Neural cell (in vitro differentiated cells): ENCODE data around the gene PDE4D. TPM values are rescaled to one million over a fixed set of nuclear protein-coding genes. Genes with fewer than 3 reads are reported as not detected.

Source experiments
- H2AFZ ChIP-seq: fragments of 200-600, 300-800 bp; sonication (generic), shearing (Covaris generic); 2 replicates; pipeline ENCODE4 v1.6.0; 2014; ENCODE audit warnings: low read depth, mild to moderate bottlenecking, antibody characterized with exemption, low read length, moderate library complexity
- H3F3A ChIP-seq: fragments of 200-600 bp; shearing (Covaris generic); 2 replicates; pipeline ENCODE4 v1.6.1; 2016; ENCODE audit warnings: mild to moderate bottlenecking, moderate library complexity, mixed read lengths, antibody characterized with exemption, low read length; ENCODE audit not compliant: insufficient read depth, poor library complexity, severe bottlenecking
- H3K27ac ChIP-seq: fragments of 200-600, 300-800 bp; sonication (generic), shearing (Covaris generic); 2 replicates; pipeline ENCODE4 v1.5.1; 2014; ENCODE audit warnings: mild to moderate bottlenecking, low read length, moderate library complexity
- H3K27me3 ChIP-seq: fragments of 300-800, 200-600 bp; sonication (generic), shearing (Covaris generic); 2 replicates; pipeline ENCODE4 v1.6.0; 2014; ENCODE audit warnings: mild to moderate bottlenecking, low read depth, low read length, moderate library complexity; ENCODE audit not compliant: insufficient read depth
- H3K36me3 ChIP-seq: fragments of 300-800, 200-600 bp; sonication (generic), shearing (Covaris generic); 2 replicates; pipeline ENCODE4 v1.5.1; 2014; ENCODE audit warnings: mild to moderate bottlenecking, antibody characterized with exemption, low read length, moderate library complexity; ENCODE audit not compliant: insufficient read depth
- H3K4me2 ChIP-seq: fragments of 300-800, 200-600 bp; sonication (generic), shearing (Covaris generic); 2 replicates; pipeline ENCODE4 v1.6.0; 2014; ENCODE audit warnings: mild to moderate bottlenecking, low read length
- H3K4me3 ChIP-seq: fragments of 300-800, 200-600 bp; sonication (generic), shearing (Covaris generic); 2 replicates; pipeline ENCODE4 v1.5.1; 2014; ENCODE audit warnings: mild to moderate bottlenecking, low read length, moderate library complexity
- H3K79me2 ChIP-seq: fragments of 200-600 bp; shearing (Covaris generic); replicated peaks from 2 replicates; pipeline ENCODE4 v1.6.0; 2014; ENCODE audit warnings: mild to moderate bottlenecking, low read length, moderate library complexity; ENCODE audit not compliant: insufficient read depth
- H3K9ac ChIP-seq: fragments of 300-800, 200-600 bp; sonication (generic), shearing (Covaris generic); 2 replicates; pipeline ENCODE4 v1.6.1; 2016; ENCODE audit warnings: mild to moderate bottlenecking, low read length, mixed read lengths
- H3K9me2 ChIP-seq: fragments of 200-600 bp; shearing (Covaris generic); 2 replicates; pipeline ENCODE4 v1.6.1; 2016; ENCODE audit warnings: mild to moderate bottlenecking, low read length, mixed read lengths; ENCODE audit not compliant: insufficient read depth
- H3K9me3 ChIP-seq: fragments of 200-600, 300-800 bp; sonication (generic), shearing (Covaris generic); 2 replicates; pipeline ENCODE4 v1.6.1; 2016; ENCODE audit warnings: mild to moderate bottlenecking, mixed run types, low read length, moderate library complexity, mixed read lengths
- H4K20me1 ChIP-seq: fragments of 200-600 bp; shearing (Covaris generic); 2 replicates; pipeline ENCODE4 v1.6.1; 2016; ENCODE audit warnings: mild to moderate bottlenecking, mixed run types; ENCODE audit not compliant: insufficient read depth
- EP300 ChIP-seq: fragments of 450-650 bp; conservative IDR thresholded peaks from 2 replicates; pipeline ENCODE4 v1.6.1; 2014; ENCODE audit warnings: antibody characterized with exemption, mild to moderate bottlenecking, moderate library complexity; ENCODE audit not compliant: poor library complexity, severe bottlenecking
- EZH2 ChIP-seq: fragments of 200-600, 300-800 bp; shearing (Covaris generic), sonication (generic); IDR thresholded peaks from 2 replicates; pipeline ENCODE4 v1.6.1; 2014; ENCODE audit warnings: antibody characterized with exemption, low read length, borderline replicate concordance, mild to moderate bottlenecking; ENCODE audit not compliant: insufficient read depth, poor library complexity, severe bottlenecking
- MXI1 ChIP-seq: fragments of 450-650 bp; conservative IDR thresholded peaks from 2 replicates; pipeline ENCODE4 v1.6.1; 2014; ENCODE audit warnings: antibody characterized with exemption, mild to moderate bottlenecking; ENCODE audit not compliant: poor library complexity, severe bottlenecking
- POLR2AphosphoS5 ChIP-seq: IDR thresholded peaks from 2 replicates; pipeline ENCODE4 v1.6.1; 2012
- RAD21 ChIP-seq: fragments of 450-650 bp; conservative IDR thresholded peaks from 2 replicates; pipeline ENCODE4 v1.6.1; 2014; ENCODE audit warnings: antibody characterized with exemption, mild to moderate bottlenecking, moderate library complexity
- SMC3 ChIP-seq: fragments of 450-650 bp; conservative IDR thresholded peaks from 2 replicates; pipeline ENCODE4 v1.6.1; 2014; ENCODE audit warnings: antibody characterized with exemption, mild to moderate bottlenecking, moderate library complexity; ENCODE audit not compliant: poor library complexity
- TAF1 ChIP-seq: IDR thresholded peaks from 2 replicates; pipeline ENCODE4 v1.6.1; 2012; ENCODE audit warnings: low read depth
- polyA plus RNA-seq: library from polyadenylated mRNA; depleted of rRNA; stranded (reverse); fragments of >200 nt; gene quantifications from 2 replicates; pipeline ENCODE4 v1.2.3, GENCODE V29; 2014
- TF ChIP-seq, protein P1 (sequence below): IDR thresholded peaks from 2 replicates; pipeline ENCODE4 v1.6.1; 2012; ENCODE audit warnings: borderline replicate concordance
- TF ChIP-seq, protein P2 (sequence below): fragments of 450-650 bp; IDR thresholded peaks from 2 replicates; pipeline ENCODE4 v1.5.1; 2014; ENCODE audit warnings: antibody characterized with exemption, mild to moderate bottlenecking, moderate library complexity; ENCODE audit not compliant: poor library complexity, severe bottlenecking

PDE4D gene
- polyA plus RNA-seq, 1 donor from 2014 or later = 42.8 TPM

DNA sequence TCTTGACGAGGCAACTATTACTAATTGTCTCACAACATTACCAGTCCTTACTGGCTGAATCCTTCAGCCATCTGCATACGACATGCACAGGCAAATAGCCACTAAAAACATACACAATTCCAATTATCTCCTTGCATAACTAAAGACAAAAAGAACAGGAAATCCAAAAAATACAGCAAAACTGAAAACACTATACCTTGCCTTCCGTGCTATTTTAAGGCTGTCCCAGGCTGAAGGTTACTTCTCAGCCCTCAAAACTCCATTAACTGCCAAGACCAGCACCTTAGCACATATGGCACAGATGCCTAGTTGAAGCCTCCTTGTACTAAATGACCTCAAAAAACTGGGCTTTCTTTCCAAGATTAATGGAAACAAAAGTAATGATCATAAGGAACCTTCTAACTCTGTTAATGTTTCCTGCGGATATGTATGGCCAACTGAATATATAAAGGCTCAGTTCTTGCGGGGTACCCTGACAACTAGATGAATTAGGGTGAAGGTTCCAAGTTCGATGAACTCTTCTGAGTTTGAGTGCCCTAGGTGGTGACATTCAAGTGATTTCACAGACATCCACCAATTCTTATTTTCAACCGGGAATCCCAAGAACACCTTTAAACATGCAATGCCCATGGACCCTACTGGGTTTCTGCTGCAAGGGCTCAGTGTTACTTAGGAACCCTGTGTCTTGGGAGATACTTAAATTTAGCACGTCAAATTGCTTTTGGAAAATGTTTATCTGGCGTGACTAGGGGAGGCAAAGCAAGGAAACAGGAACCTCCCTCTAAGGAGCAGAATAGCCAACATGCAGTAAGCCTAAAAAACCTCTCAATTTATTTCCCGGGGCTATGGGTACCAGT is 855.4 kb downstream of the PDE4D start:
- H3K4me2 ChIP-seq = peak overlapping the region; percentile 60
- H3F3A ChIP-seq = no peaks in the 10 kb centered on the region
- peaks cover 37% of the 10 kb centered on the region for H3K79me2 ChIP-seq
- H3K9ac ChIP-seq = peak overlapping the region; percentile 75
- no peaks in the 10 kb centered on the region for H3K9me2 ChIP-seq
- peak overlapping the region; percentile 63 for H3K27ac ChIP-seq
- peaks cover 22% of the 10 kb centered on the region for H3K27me3 ChIP-seq
- H3K4me3 ChIP-seq = peak overlapping the region; percentile 89
- no peaks in the 10 kb centered on the region for H3K9me3 ChIP-seq
- no peak for TF ChIP-seq SMC3
- no peak for TF ChIP-seq TAF1
- TF ChIP-seq RAD21 = no peak
- TF ChIP-seq, protein P1, sequence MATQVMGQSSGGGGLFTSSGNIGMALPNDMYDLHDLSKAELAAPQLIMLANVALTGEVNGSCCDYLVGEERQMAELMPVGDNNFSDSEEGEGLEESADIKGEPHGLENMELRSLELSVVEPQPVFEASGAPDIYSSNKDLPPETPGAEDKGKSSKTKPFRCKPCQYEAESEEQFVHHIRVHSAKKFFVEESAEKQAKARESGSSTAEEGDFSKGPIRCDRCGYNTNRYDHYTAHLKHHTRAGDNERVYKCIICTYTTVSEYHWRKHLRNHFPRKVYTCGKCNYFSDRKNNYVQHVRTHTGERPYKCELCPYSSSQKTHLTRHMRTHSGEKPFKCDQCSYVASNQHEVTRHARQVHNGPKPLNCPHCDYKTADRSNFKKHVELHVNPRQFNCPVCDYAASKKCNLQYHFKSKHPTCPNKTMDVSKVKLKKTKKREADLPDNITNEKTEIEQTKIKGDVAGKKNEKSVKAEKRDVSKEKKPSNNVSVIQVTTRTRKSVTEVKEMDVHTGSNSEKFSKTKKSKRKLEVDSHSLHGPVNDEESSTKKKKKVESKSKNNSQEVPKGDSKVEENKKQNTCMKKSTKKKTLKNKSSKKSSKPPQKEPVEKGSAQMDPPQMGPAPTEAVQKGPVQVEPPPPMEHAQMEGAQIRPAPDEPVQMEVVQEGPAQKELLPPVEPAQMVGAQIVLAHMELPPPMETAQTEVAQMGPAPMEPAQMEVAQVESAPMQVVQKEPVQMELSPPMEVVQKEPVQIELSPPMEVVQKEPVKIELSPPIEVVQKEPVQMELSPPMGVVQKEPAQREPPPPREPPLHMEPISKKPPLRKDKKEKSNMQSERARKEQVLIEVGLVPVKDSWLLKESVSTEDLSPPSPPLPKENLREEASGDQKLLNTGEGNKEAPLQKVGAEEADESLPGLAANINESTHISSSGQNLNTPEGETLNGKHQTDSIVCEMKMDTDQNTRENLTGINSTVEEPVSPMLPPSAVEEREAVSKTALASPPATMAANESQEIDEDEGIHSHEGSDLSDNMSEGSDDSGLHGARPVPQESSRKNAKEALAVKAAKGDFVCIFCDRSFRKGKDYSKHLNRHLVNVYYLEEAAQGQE = no peak
- TF ChIP-seq, protein P2, sequence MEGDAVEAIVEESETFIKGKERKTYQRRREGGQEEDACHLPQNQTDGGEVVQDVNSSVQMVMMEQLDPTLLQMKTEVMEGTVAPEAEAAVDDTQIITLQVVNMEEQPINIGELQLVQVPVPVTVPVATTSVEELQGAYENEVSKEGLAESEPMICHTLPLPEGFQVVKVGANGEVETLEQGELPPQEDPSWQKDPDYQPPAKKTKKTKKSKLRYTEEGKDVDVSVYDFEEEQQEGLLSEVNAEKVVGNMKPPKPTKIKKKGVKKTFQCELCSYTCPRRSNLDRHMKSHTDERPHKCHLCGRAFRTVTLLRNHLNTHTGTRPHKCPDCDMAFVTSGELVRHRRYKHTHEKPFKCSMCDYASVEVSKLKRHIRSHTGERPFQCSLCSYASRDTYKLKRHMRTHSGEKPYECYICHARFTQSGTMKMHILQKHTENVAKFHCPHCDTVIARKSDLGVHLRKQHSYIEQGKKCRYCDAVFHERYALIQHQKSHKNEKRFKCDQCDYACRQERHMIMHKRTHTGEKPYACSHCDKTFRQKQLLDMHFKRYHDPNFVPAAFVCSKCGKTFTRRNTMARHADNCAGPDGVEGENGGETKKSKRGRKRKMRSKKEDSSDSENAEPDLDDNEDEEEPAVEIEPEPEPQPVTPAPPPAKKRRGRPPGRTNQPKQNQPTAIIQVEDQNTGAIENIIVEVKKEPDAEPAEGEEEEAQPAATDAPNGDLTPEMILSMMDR = no peak
- no peak for TF ChIP-seq MXI1
- no peak for TF ChIP-seq EZH2
- TF ChIP-seq EP300 = no peak
- no peak for TF ChIP-seq POLR2AphosphoS5
- no peaks in the 10 kb centered on the region for H4K20me1 ChIP-seq
- no peaks in the 10 kb centered on the region for H3K36me3 ChIP-seq
- H2AFZ ChIP-seq = no peak overlapping the region

DNA sequence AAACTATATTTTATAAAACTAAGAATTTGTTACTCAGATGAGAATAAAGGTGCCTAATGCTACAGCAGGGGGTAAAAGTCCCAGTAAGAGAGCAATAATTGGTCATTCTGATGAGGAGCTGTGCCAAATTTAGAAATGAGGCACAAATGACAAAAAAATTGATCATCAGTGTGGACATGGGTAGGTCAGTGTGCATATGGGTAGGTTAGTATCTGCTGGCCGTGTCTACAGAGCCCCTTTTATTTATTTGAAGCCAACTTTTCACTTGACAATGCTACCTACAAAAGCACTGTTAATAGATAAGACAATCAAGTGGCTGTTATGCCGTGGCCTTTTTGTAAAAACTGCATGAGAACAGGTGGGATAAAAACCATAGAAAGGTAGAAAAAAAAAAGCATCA is 856.1 kb downstream of the PDE4D start:
- Histone ChIP-seq H3K9me3 (no peaks in the 10 kb centered on the region), H3F3A (no peaks in the 10 kb centered on the region), H3K36me3 (no peaks in the 10 kb centered on the region), H3K9ac (no peak overlapping the region), H3K79me2 (peaks cover 42% of the 10 kb centered on the region), H3K27ac (no peak overlapping the region), H3K9me2 (no peaks in the 10 kb centered on the region), H3K4me3 (peak overlapping the region; percentile 89), H3K27me3 (peaks cover 22% of the 10 kb centered on the region), H3K4me2 (peak overlapping the region; percentile 60), H4K20me1 (no peaks in the 10 kb centered on the region), H2AFZ (no peak overlapping the region)
- TF ChIP-seq, protein P1 = no peak
- TF ChIP-seq EP300 (no peak), SMC3 (no peak), TAF1 (no peak)
- TF ChIP-seq, protein P2 = no peak
